Stimulated activated CD8-positive, alpha-beta memory T cell treated with anti-CD3 and anti-CD28 coated beads, Interleukin-12 subunit alpha, Interleukin-12 subunit beta, amount 100 ng/mL, for 24 hours (primary cell): ENCODE results near the gene ARHGAP40.

Source experiments
- DNase-seq: peaks from one replicate; pipeline ENCODE4 v3.0.0-alpha.2; 2020; ENCODE audit errors: extremely low read depth

ARHGAP40 gene

GRCh38 chr20:38601216-38602184 is at the start of gene ARHGAP40:
Gene ARHGAP40 (plus strand): TSS chr20:38601809.
- no peak for DNase-seq

- DNase-seq = no peak
These were observed 46.6 kb upstream of the ARHGAP40 start for GRCh38 chr20:38554986-38555385.

GRCh38 chr20:38555395-38555794 is 46.2 kb upstream of the ARHGAP40 start:
- no peak for DNase-seq

- no peak for DNase-seq
These were observed 44.4 kb upstream of the ARHGAP40 start for GRCh38 chr20:38557174-38557573.

DNA sequence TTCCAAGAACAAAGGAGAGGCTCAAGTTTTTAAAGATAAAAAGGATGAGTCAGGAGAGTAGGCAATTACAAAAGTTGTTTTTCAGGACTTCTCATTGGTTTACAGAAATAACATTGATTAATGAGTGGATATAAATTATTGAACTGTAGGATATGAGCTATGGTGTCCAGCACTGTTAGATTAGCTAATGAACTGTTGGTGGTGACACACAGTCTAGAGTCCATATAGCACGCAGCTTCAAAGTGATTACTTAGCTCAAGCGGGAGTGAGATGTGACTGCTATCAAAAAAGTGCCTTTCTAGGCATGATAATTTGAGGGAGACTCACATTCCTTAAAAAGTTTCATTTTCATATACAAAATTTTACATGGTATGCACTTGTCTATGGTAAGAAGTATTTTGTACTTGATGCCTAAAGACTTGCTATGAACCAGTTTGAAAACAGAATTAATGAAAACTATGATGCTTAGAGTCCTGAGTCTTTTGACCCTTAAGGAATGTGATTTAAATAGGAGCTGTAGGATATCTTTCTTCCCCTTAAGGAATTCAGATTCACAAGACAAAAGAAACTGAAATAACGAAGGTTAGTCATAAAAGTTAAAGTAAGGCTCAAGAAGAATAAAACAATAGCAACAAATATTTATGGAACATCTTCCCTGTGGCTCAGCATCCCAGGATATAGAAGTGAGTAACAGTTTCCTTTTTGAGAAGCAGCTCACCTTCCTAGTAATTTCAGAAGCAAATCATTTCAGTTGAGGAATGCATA is 42.8 kb upstream of the ARHGAP40 start:
- no peak for DNase-seq

- no peak for DNase-seq
These were observed 41.8 kb upstream of the ARHGAP40 start for GRCh38 chr20:38559764-38560163.

GRCh38 chr20:38563802-38564431 is 37.7 kb upstream of the ARHGAP40 start:
- no peak for DNase-seq

GRCh38 chr20:38564680-38565079 is 36.9 kb upstream of the ARHGAP40 start:
- no peak for DNase-seq

- no peak for DNase-seq
These were observed 35.5 kb upstream of the ARHGAP40 start for GRCh38 chr20:38566036-38566598.

DNA sequence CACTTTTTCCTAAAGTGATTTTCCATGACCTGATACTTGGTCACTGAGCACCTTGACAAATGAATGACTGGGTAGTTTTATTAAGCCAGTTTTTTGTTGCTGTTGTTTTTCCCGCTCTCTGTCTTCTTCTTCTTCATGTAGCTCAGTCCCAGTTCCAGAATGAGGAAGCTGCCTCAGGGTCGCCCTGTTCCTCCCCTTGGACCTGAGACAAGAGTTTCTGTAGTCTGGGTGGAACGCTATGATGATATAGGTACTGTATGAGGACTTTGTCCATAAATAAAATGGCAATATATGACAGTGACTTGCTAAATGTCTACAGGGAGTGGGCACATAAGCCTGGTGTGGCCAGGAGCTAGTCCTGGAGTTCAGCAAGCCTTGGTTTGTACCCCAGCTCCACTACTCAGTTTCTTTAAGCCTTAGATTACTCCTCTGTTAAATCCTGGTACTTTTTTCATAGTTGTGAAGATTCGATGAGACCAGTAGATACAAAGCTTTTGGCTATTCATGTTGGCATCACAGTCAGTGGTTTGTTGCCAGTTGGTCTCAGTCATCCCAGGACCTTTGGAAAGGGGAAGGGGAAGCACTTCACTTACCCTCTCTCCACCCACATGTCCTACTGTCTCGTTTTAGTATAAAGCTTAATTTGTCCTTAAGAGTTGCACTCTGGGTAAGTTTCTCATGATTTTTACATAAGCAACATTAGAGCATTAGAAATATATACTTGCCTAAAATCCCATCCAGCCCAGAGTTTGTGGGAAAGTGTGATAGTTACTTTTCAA is 31.7 kb upstream of the ARHGAP40 start:
- DNase-seq = no peak

DNA sequence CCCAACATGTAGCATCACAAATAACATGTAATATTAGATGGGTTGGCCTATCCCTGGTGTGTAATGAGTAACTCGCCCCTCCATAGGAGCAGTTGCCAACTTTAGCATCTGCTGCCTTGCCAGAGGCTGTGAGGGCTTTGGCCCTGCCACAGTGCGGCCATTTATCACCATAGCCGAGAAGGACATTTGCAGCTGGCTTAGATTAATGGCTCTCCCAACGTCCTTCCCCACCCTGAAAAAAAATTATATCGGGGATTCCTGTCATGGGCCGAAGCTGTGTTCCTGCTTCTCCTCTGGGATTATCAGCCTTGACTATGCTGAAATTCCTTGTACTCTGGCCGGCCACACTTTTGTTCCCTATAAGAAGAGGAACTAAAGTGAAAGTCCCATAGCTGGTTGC is 28.2 kb upstream of the ARHGAP40 start:
- DNase-seq = no peak

- no peak for DNase-seq
These were observed 22.2 kb upstream of the ARHGAP40 start for GRCh38 chr20:38579219-38579910.

GRCh38 chr20:38579921-38580320 is 21.7 kb upstream of the ARHGAP40 start:
- no peak for DNase-seq

- DNase-seq = no peak
These were observed 20.6 kb upstream of the ARHGAP40 start, which contains the start of gene ADIG for GRCh38 chr20:38581013-38581412. Gene ADIG (plus strand): TSS chr20:38581197. CDS start chr20:38581251, 54 bp downstream.

DNA sequence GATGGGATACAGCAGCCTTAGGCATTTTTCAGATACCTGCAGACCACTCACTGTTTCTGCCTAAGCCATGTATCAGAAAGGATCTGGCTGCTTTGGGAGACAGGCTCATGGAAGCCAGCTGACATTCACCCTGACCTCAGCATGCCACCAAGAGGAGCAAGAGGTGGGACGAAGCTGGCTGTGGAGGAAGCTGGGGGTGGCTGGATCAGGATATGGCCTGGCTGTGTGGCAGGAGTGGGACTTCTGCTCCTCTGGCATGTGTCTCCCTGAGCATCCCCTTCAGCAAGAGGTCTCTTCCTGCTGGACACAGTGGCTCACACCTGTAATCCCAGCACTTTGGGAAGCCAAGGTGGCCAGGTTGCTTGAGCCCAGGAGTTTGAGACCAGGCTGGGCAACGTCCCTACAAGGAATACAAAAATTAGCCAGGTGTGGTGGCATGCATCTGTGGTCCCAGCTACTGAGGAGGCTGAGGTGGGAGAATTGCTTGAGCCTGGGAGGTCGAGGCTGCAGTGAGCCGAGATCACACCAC is 19.7 kb upstream of the ARHGAP40 start:
- DNase-seq = no peak

- no peak for DNase-seq
These were observed 18.3 kb upstream of the ARHGAP40 start for GRCh38 chr20:38583306-38583705.

DNA sequence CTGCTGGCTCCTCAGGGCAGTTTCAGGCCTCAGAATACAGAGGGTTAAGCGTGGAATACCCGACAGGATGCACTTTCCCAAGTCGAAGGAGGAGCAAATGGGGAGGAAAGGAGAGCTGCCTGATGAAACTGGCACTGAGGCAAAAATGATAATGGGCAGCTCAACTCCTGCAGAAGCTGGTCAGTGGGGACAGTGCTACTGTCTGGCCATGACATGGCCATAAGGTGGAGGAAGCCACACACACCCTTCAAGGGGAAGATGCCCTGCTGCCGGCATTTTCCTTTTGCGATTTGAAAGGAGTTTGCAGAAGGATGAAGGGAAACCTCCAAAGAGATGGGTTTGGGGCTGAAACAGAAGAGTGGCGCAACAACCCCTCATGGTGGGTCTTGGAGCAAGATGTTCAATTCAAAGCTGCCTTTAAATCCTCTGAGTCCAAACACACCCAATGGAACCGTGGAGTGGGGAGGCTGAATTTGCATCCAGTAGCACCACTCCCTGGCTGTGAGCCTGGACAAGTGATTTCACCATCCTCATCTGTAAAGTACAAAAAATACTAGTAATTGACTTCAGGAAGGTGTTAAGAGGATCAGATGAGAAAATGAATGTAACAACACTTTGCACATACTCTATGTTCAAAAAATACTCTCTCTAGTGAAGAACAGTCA is 17.4 kb upstream of the ARHGAP40 start:
- DNase-seq = no peak

DNA sequence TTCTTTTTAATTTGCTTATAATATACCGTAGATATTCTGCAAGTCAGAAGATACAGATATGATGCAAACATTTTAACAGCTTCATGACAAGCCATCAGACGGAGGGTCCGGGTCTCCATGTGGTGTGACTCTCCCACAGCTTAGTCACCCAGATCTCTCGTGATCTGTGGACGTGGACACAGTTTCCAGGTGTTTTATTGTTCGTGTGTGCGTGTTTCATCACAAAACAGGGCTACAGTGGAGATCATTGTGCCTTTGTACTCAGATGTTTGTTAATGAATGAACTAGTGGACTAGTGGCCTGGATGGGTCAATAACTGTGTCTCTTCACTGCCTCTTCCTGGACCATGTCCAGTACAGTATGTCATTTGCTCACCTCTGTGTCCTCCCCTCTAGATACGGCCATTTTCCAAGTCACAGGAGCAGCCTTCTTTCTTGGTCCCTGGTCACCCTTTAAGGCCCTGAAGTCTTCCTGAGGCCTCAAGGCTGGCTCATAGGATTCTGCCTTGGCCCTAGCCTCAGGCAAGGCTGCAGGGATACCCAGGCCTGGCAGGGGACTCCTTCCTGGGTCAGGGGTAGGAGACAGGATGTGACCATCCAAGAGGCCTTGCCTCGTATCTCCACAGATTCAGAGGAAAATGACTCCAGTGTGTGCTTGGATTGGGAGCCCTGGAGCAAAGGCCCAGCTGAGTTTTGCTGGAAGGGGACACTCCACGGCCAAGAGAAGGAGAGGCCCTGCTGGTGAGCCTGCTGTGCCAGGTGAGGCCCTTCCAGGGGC is 16.0 kb upstream of the ARHGAP40 start:
- no peak for DNase-seq

DNA sequence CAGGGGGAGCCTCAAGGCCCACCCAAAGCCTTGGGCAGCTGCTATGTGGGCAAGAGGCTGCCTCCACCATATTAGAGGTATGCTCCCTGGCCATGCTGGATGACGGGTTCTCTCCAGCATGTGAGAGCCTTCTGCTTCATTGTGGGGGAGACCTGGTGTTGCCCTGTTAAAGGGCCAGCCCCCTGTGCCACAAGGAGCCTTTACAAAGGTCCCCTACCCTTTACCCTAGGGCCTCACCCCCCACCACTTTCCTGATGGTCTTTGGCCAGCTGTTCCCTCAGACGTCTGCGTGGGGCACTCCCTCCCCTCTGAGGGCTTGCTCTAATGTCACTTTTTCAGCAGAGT is 15.5 kb upstream of the ARHGAP40 start:
- no peak for DNase-seq
